Measurements from ENCODE around the gene TYROBP. TPM values are rescaled to one million over a fixed set of nuclear protein-coding genes. Genes with fewer than 3 reads are reported as not detected.
"Not testable (repeated sequence)": the region's sequence is repeated elsewhere in the genome, so short reads cannot be mapped to it uniquely, and the experiment has no call there.

TYROBP gene
- total RNA-seq: not detected in 2 replicates

GRCh38 chr19:35908010-35908441 lies at the start of gene TYROBP:
Gene TYROBP (minus strand): TSS chr19:35908295. CDS start chr19:35908228, 67 bp downstream.
- DNase-seq (ENCODE audit: extremely low read depth, low read depth, low spot score): no peak

- DNase-seq (ENCODE audit: extremely low read depth, low read depth, low spot score): not testable (repeated sequence)
Observed at GRCh38 chr19:35957411-35957810, 49.3 kb upstream of the TYROBP start.

GRCh38 chr19:35955881-35956634 lies 48.0 kb upstream of the TYROBP start:
- DNase-seq (ENCODE audit: extremely low read depth, low read depth, low spot score): no peak

- no peak for DNase-seq (ENCODE audit: extremely low read depth, low read depth, low spot score)
Observed at GRCh38 chr19:35949131-35949530, 41.0 kb upstream of the TYROBP start.

- DNase-seq (ENCODE audit: extremely low read depth, low read depth, low spot score): no peak
Observed at GRCh38 chr19:35946203-35946602, 38.1 kb upstream of the TYROBP start.

- DNase-seq (ENCODE audit: extremely low read depth, low read depth, low spot score): no peak
Observed at GRCh38 chr19:35945121-35945790, 37.2 kb upstream of the TYROBP start.

- no peak for DNase-seq (ENCODE audit: extremely low read depth, low read depth, low spot score)
Observed at GRCh38 chr19:35944556-35944955, 36.5 kb upstream of the TYROBP start.

GRCh38 chr19:35943321-35944301 lies 35.5 kb upstream of the TYROBP start:
- no peak for DNase-seq (ENCODE audit: extremely low read depth, low read depth, low spot score)

- DNase-seq (ENCODE audit: extremely low read depth, low read depth, low spot score): no peak
Observed at GRCh38 chr19:35942235-35942634, 34.1 kb upstream of the TYROBP start.

- no peak for DNase-seq (ENCODE audit: extremely low read depth, low read depth, low spot score)
Observed at GRCh38 chr19:35940839-35941238, 32.7 kb upstream of the TYROBP start.

- no peak for DNase-seq (ENCODE audit: extremely low read depth, low read depth, low spot score)
Observed at GRCh38 chr19:35940078-35940775, 32.1 kb upstream of the TYROBP start.

GRCh38 chr19:35939307-35940077 lies 31.4 kb upstream of the TYROBP start:
- DNase-seq (ENCODE audit: extremely low read depth, low read depth, low spot score): no peak

GRCh38 chr19:35938282-35939224 lies 30.5 kb upstream of the TYROBP start:
- DNase-seq (ENCODE audit: extremely low read depth, low read depth, low spot score): no peak

- DNase-seq (ENCODE audit: extremely low read depth, low read depth, low spot score): no peak
Observed at GRCh38 chr19:35937345-35938281, 29.5 kb upstream of the TYROBP start.

- DNase-seq (ENCODE audit: extremely low read depth, low read depth, low spot score): no peak
Observed at GRCh38 chr19:35936738-35937268, 28.7 kb upstream of the TYROBP start.

- DNase-seq (ENCODE audit: extremely low read depth, low read depth, low spot score): no peak
Observed at GRCh38 chr19:35935911-35936737, 28.0 kb upstream of the TYROBP start, which contains the start of gene LRFN3. Gene LRFN3 (plus strand): TSS chr19:35936374. CDS start chr19:35939426, 3,052 bp downstream.

Measured in glomerular endothelial cell (primary cell).